PC-9 (cell line): ENCODE results near the gene MUC13. TPM values are rescaled to one million over a fixed set of nuclear protein-coding genes. Genes with fewer than 3 reads are reported as not detected.

ENCODE experiments used
- BruUV-seq: library from RNA; stranded (reverse); fragments of 400-500 nt; replicated peaks from 2 replicates; lab custom pipeline; 2021; lab: Mats Ljungman, UMichigan
- CTCF ChIA-PET: fragments of 300-600 bp; sonication (Branson Sonifier 250); formaldehyde crosslinking; loops from one replicate; lab custom pipeline; 2022; ENCODE audit warnings: antibody characterized with exemption; lab: Charles Lee
- POLR2A ChIA-PET: fragments of 300-600 bp; sonication (Branson Sonifier 250); formaldehyde crosslinking; loops from one replicate; lab custom pipeline; 2022; ENCODE audit warnings: antibody characterized with exemption; ENCODE audit not compliant: unreplicated experiment; lab: Charles Lee
- DNase-seq, 2 experiments: peaks; one replicate each; pipeline versions ENCODE4 v3.0.0 to v3.0.0-alpha.2; 2015 to 2022; ENCODE audit warnings: mixed read lengths in 1 of 2
- H2AFZ ChIP-seq: fragments of 200-600 bp; sonication (generic); 2 replicates; pipeline ENCODE4 v1.8.1; 2017; ENCODE audit warnings: antibody characterized with exemption
- H3F3A ChIP-seq: fragments of 200-600 bp; sonication (generic); 2 replicates; pipeline ENCODE4 v1.8.1; 2017; ENCODE audit warnings: antibody characterized with exemption, mild to moderate bottlenecking, low read depth; ENCODE audit not compliant: insufficient read depth
- H3K27ac ChIP-seq: fragments of 200-600 bp; sonication (generic); 2 replicates; pipeline ENCODE4 v1.6.1; 2016; ENCODE audit warnings: mixed run types
- H3K27me3 ChIP-seq: fragments of 200-600 bp; sonication (generic); 2 replicates; pipeline ENCODE4 v1.6.1; 2016; ENCODE audit warnings: low read depth, mixed run types; ENCODE audit not compliant: insufficient read depth
- H3K36me3 ChIP-seq: fragments of 200-600 bp; sonication (generic); 2 replicates; pipeline ENCODE4 v1.6.1; 2016; ENCODE audit warnings: low read depth, mixed run types
- H3K4me1 ChIP-seq: fragments of 200-600 bp; sonication (generic); replicated peaks from 2 replicates; pipeline ENCODE4 v1.6.1; 2016; ENCODE audit warnings: mixed run types; ENCODE audit not compliant: insufficient read depth
- H3K4me2 ChIP-seq: fragments of 200-600 bp; sonication (generic); 2 replicates; pipeline ENCODE4 v1.6.1; 2017; ENCODE audit warnings: mixed run types
- H3K4me3 ChIP-seq: fragments of 200-600 bp; sonication (generic); 2 replicates; pipeline ENCODE4 v1.6.1; 2016; ENCODE audit warnings: mixed run types
- H3K79me2 ChIP-seq: fragments of 200-600 bp; sonication (generic); 2 replicates; pipeline ENCODE4 v1.6.1; 2017; ENCODE audit warnings: low read depth, mixed run types
- H3K9me2 ChIP-seq: fragments of 200-600 bp; sonication (generic); 2 replicates; pipeline ENCODE4 v1.8.1; 2017; ENCODE audit warnings: mild to moderate bottlenecking; ENCODE audit not compliant: insufficient read depth
- H3K9me3 ChIP-seq: fragments of 200-600 bp; sonication (generic); 2 replicates; pipeline ENCODE4 v1.8.1; 2016; ENCODE audit warnings: low read depth; ENCODE audit not compliant: insufficient read depth
- H4K20me1 ChIP-seq: fragments of 200-600 bp; sonication (generic); 2 replicates; pipeline ENCODE4 v1.8.1; 2017; ENCODE audit not compliant: insufficient read depth
- CTCF ChIP-seq: fragments of 200-600 bp; sonication (generic); conservative IDR thresholded peaks from 2 replicates; pipeline ENCODE4 v1.6.1; 2017; ENCODE audit warnings: mixed run types, antibody characterized with exemption, mild to moderate bottlenecking, moderate library complexity
- EZH2 ChIP-seq: fragments of 200-600 bp; sonication (generic); IDR thresholded peaks from 2 replicates; pipeline ENCODE4 v1.8.0; 2017; ENCODE audit warnings: antibody characterized with exemption, low read depth
- intact Hi-C: fragments of 100-400 bp; cut with micrococcal nuclease; formaldehyde crosslinking; loops from one replicate; pipeline ENCODE4 v1.10.0; 2022; ENCODE audit not compliant: unreplicated experiment
- total RNA-seq: library from RNA; stranded (reverse); gene quantifications from 2 replicates; pipeline ENCODE4 v1.2.3, GENCODE V29; 2021

Gene MUC13
- total RNA-seq, 1 experiment from 2014 or later = not detected

- ChIA-PET CTCF (interaction anchor here (0.6 to 0.9 kb wide), 2 partner anchors 55 to 101 kb away, joined by 3 to 5 read pairs; no protein-coding TSS in a partner anchor), POLR2A (interaction anchor here (0.5 to 0.7 kb wide), 10 partner anchors 13 to 596 kb away, joined by 3 to 40 read pairs (median 4); no protein-coding TSS in a partner anchor)
- H4K20me1 ChIP-seq = no peaks in the 10 kb centered on the region
- peaks cover 19% of the 10 kb centered on the region; the same call in 1 of the 2 replicates for H3F3A ChIP-seq
- no peaks in the 10 kb centered on the region for H3K9me2 ChIP-seq
- no peaks in the 10 kb centered on the region for H3K27me3 ChIP-seq
- BruUV-seq = TSS peak; percentile 80
- H3K79me2 ChIP-seq = peaks cover 42% of the 10 kb centered on the region
- no peaks in the 10 kb centered on the region for H3K9me3 ChIP-seq
- H2AFZ ChIP-seq = peak within 1 kb of the TSS; percentile 93
- peak within 1 kb of the TSS; percentile 69 for H3K27ac ChIP-seq
- intact Hi-C loops = loop anchor here (1.0 to 2.0 kb wide), 2 partner anchors 8 to 101 kb away; no protein-coding TSS in a partner anchor
- H3K36me3 ChIP-seq = peaks cover 11% of the 10 kb centered on the region; the same call in 1 of the 2 replicates
- H3K4me1 ChIP-seq = peaks cover 41% of the 10 kb centered on the region
- peak within 1 kb of the TSS; percentile 84 for H3K4me3 ChIP-seq
- TF ChIP-seq EZH2 (no peak), CTCF (no peak)
- peak within 1 kb of the TSS; percentile 92 for H3K4me2 ChIP-seq
- peak; percentile 56 to 89 for DNase-seq
Observed at GRCh38 chr3:124887177-124887931, 47.2 kb downstream of the MUC13 start, which contains the start of gene ITGB5. Gene ITGB5, minus strand, starts transcription at chr3:124887365. Its CDS starts 365 bp downstream, at chr3:124887000.

DNA sequence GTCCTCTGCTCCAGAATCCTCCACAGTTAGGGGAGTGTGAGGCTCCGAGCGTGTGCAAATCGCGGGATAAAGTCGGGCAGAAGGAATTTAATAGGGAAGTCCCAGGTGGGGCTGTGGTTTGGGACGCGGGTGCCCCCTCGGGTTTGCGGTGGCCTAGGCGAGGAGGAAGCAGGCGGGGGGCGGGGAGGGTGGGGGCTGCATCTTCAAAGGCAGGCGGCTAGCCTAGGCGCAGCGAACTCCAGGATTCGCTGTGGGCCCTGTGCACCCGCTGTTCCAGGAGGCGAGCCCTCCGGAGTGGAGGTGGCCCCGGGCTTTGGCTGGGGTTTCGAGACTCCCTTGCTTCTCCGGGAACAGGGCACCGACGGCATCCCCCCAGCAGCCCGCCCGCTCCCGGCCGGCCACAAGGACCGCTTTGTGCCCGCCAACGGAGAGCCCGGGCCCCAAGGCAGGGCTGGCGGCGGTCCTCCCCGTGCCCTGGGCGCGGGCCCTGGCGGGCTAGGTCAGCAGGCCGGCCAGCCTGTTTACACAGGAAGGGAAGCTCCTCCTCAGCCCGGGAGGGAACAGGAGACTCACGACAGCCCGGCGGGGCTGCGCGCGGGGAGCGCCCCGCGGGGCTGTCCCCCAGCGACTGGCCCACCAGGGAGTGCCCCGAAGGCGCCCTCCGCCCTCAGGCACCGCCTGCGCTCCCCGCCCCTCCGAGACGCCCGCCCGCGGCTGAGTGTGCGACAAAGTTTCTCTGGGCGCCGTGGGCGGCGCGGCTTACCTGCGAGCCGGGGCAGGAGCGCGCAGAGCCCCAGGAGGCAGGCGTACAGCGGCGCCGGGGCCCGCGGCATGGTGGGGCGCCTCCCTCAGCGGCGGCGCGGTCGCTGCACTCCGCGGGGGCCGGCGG, 48.1 kb downstream of the MUC13 start:
- CTCF ChIA-PET = interaction anchor here (0.6 to 0.9 kb wide), 2 partner anchors 54 to 100 kb away, joined by 3 to 5 read pairs; no protein-coding TSS in a partner anchor
- BruUV-seq = no TSS peak

More for the DNA sequence above, 48.1 kb downstream of the MUC13 start:
- Histone ChIP-seq H3K79me2 (peaks cover 51% of the 10 kb centered on the region), H3K4me3 (peak overlapping the region; percentile 84), H3K9me3 (no peaks in the 10 kb centered on the region), H2AFZ (peak overlapping the region; percentile 76), H3K27ac (peak overlapping the region; percentile 69), H4K20me1 (no peaks in the 10 kb centered on the region), H3K4me2 (peak overlapping the region; percentile 92), H3K27me3 (no peaks in the 10 kb centered on the region), H3K36me3 (peaks cover 11% of the 10 kb centered on the region; the same call in 1 of the 2 replicates), H3K9me2 (no peaks in the 10 kb centered on the region), H3K4me1 (peaks cover 50% of the 10 kb centered on the region), H3F3A (peaks cover 23% of the 10 kb centered on the region; the same call in 1 of the 2 replicates)
- peak; percentile 56 to 77 for DNase-seq
- TF ChIP-seq EZH2 (no peak), CTCF (no peak)
- intact Hi-C loops = loop anchor here (1.0 to 2.0 kb wide), 2 partner anchors 7 to 100 kb away; no protein-coding TSS in a partner anchor
- POLR2A ChIA-PET = interaction anchor here (0.5 to 0.8 kb wide), 7 partner anchors 12 to 597 kb away, joined by 4 to 9 read pairs (median 6); no protein-coding TSS in a partner anchor
